Activated T-helper 9 cell treated with anti-CD3 and anti-CD28 coated beads, Interleukin-2, amount 50 U/mL, for 16 hours (primary cell): ENCODE results near the gene BASP1.
"Not testable (repeated sequence)": the region's sequence is repeated elsewhere in the genome, so short reads cannot be mapped to it uniquely, and the experiment has no call there.

Experiments
- DNase-seq: peaks from one replicate; pipeline ENCODE4 v3.0.0-alpha.2; 2020; ENCODE audit warnings: low read depth

Gene BASP1

DNA sequence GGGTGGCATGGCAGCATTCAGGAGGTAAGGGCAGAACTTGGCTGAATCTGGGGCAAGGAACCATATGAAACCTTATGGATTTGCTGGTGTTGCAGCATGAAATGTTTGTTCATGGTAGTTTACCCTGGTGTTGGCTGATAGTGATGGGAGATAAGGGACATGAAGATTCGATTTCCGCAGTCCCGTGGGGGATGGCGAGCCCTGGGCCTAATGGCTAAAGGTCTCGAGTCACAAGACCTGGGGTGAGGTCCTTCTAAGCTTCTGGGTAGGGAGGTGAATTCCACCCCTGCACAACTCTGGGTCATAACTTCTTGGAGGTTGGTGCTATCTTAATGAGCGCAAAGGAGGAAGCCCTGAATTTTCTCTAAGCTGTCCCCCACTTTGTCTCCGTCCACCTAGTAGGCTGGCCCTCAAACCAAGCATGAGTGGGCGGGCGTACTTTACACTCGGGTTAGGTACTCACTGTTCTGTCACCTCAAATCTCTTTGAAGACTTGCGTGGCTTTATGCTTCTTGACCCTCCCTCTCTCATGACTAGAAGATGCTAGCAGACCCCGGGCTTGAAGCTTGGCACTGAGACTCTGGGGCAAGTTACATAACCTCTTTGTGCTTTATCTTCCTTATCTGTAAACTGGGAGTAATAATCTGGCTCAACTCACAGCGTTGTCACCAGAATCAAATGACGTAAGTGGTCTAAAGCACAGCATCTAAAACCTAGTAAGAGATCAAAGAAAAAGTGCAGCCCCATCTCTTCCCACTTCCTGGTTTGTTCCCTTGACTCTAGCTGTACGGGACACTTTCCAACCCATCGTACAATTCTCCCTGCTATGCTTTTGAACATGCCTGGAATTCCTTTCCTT lies 72.5 kb downstream of the BASP1 start:
- no peak for DNase-seq

- no peak for DNase-seq
Measured at GRCh38 chr5:17290540-17290974, 73.1 kb downstream of the BASP1 start.

DNA sequence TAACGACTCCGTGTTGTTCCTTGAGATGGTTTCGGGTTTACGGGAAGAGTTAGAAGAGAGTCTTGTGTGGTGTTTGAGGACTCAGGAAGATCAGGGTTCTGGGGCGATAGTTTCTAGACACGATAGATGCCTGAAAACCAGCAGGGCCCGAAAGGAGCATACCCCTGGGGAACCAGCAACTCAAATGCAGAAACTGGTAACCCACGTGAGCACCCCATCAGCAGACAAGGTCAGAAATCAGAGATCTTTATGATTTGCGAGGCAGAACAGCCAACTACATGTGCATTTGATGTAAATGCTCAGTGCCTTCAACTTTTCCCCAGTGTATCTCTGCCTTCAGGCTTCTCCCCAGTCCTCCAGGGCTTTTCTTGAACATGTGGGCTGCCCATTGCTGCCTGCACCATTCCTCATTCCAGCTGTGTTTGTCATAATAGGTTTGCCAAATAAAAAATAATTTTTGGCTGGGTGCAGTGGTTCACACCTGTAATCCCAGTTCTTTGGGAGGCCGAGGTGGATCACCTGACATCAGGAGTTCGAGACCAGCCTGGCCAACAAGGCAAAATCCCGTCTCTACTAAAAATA lies 75.1 kb downstream of the BASP1 start:
- no peak for DNase-seq

DNA sequence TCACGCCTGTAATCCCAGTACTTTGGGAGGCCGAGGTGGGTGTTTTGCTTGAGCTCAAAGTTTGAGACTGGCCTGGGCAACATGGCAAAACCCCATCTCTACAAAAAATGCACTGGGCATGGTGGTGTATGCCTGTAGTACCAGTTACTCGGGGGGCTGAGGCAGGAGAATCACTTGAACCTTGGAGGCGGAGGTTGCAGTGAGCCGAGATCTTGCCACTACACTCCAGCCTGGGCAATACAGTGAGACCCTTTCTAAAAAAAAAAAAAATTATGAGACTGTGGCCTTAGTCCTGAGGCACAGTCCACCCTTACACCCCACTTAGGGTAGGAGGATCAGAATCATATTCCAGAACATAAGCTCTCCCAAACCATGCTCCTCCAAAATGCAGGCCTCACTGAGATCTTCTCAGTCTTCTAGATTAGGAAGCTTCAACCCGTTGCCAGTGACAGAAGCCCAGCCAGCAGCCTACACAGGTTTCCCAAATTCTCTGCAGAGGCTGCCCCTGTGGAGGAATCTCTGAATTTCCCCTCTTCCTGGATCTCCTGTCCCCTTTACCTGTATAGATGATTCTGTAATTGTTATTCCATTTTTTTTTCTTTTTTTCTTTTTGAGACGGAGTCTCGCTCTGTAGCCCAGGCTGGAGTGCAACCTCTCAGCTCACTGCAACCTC lies 77.3 kb downstream of the BASP1 start:
- DNase-seq, result no peak

DNA sequence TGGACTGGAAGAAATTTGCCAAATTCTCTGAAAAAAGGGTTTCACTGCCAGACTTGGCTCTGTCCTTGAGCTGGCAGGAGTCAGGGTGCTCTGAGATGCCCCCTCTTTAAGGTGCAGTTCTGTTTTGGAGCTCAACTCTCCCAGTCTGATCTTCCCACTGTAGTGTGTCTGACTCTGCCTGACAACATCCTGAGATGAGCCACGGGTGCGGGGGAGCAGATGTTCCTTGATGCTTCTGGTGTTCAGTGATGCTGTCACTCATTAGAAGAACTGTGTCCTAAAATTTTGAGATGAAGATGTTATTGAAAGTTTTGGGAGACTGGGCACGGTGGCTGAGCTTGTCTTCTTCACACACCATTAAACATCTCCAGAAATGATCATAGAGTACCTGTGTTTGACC lies 78.2 kb downstream of the BASP1 start:
- no peak for DNase-seq

GRCh38 chr5:17302106-17302505 lies 84.7 kb downstream of the BASP1 start:
- no peak for DNase-seq

DNA sequence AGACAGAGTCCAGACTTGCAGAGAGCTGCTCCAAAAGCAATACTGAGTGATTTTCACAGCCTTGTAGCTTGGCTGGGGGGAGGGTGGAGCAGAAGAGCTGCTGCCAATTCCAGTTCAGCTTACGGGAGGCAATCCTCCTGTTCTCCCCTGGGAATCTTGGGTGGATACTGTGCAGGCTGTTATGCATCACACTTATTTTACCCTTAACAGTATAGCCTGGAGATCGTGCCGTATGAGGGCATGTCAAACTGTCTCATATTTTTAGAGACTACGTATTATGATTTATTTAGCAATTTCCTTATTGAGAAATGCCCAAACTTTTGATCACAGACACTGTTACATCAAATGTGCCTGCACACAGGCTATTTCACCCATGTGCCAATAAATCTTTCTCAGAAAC lies 85.2 kb downstream of the BASP1 start:
- DNase-seq, result no peak

GRCh38 chr5:17304282-17304681 lies 86.9 kb downstream of the BASP1 start:
- DNase-seq, result no peak

GRCh38 chr5:17305017-17305416 lies 87.6 kb downstream of the BASP1 start:
- no peak for DNase-seq

GRCh38 chr5:17305964-17306725 lies 88.7 kb downstream of the BASP1 start:
- DNase-seq, result no peak

DNA sequence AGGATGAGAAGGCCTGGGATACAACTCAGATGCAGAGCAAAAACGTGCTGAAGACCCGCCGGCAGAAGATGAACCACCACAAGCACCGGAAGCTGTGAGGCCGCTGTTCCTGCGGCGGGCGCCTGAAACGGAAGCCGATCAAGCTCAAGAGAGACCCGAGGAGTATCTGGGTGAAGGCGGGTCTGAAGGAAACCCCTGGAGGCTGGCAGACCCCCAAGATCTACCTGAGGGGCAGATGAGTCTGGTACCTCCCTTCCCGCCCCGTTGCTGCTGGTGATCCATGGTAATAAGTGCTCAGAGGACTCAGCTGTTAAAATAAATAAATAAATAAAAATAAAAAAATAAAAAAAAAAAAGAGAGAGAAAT lies 89.3 kb downstream of the BASP1 start:
- DNase-seq, result no peak

DNA sequence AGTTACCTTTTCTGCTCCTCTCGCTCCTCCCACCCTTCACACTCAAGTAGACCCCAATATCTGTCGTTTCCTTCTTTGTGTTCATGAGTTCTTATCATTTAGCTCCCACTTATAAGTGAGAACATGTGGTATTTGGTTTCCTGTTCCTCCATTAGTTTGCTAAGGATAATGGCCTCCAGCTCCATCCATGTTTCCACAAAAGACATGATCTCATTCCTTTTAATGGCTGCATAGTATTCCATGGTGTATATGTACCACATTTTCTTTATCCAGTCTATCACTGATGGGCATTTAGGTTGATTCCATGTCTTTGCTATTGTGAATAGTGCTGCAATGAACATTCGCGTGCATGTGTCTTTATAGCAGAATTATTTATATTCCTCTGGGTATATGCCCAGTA lies 90.0 kb downstream of the BASP1 start:
- DNase-seq, result not testable (repeated sequence)

GRCh38 chr5:17308326-17309065 lies 91.1 kb downstream of the BASP1 start:
- no peak for DNase-seq

GRCh38 chr5:17309462-17309861 lies 92.0 kb downstream of the BASP1 start:
- no peak for DNase-seq

DNA sequence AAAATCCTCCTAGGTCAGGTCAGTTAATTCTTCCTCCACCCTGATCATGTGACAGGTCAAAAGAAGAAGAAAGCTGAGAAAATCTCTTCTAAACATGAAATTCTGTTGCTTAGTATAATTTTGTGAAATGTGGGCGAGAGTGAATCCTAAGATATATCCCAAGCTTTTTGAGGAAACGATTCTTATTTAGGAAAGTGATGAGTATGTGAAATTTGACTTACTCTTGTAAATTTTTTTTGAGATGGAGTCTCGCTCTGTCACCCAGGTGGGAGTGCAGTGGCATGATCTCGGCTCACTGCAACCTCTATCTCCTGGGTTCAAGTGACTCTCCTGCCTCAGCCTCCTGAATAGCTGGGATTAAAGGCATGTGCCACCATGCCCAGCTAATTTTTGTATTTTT lies 93.1 kb downstream of the BASP1 start:
- DNase-seq, result not testable (repeated sequence)

- DNase-seq, result not testable (repeated sequence)
Measured at GRCh38 chr5:17311811-17312210, 94.4 kb downstream of the BASP1 start.

DNA sequence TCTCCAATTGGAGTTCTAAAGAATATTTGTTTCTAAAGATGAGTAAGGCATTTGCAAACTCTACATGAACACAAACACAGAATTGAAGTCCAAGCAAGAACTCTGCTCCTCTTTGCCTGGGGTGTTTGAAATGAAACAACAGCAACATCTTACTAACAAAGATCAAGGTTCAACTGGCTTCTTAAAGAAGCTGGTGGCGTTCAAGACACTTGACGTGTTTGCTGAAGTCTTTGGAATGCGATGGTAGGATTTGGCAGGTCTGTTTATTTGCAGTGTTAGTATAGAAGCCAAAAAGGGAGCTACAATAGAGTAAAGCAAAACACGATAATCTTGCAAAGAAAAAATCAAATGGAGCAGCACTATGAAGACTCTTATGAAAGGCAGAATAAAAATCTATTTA lies 94.9 kb downstream of the BASP1 start:
- no peak for DNase-seq

- no peak for DNase-seq
Measured at GRCh38 chr5:17314907-17315471, 97.6 kb downstream of the BASP1 start.

- DNase-seq, result no peak
Measured at GRCh38 chr5:17315710-17316221, 98.3 kb downstream of the BASP1 start.

DNA sequence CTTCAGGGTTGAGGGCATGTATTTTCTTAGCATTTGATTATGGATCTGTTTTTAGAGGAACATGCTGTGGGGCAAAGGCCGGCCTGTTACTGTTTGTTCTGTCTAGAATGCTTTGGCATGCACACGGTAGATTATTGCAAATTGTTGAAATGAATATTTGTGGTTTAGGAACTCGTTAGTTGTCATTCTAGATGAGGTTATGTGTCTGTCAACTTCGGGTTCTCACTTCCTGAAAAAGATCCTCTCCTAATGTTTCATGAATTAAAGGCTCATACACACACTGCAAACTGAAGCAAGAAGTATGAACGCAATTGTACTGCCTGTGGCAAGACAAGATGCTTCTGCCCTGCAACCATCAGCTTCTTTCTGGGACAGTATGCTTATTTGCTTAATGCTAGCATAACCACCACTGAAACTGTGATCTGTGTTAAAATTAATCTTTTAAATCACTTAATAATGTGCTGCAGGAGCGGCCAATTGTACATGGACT lies 99.6 kb downstream of the BASP1 start:
- DNase-seq, result no peak

- DNase-seq, result no peak
Measured at GRCh38 chr5:17317473-17317872, 100.0 kb downstream of the BASP1 start.
